ENCODE measurements around the gene ME2. TPM values are rescaled to one million over a fixed set of nuclear protein-coding genes. Genes with fewer than 3 reads are reported as not detected.

Gene ME2
- total RNA-seq, 2 donors from 2014 or later = 72.8 to 74.4 TPM

DNA sequence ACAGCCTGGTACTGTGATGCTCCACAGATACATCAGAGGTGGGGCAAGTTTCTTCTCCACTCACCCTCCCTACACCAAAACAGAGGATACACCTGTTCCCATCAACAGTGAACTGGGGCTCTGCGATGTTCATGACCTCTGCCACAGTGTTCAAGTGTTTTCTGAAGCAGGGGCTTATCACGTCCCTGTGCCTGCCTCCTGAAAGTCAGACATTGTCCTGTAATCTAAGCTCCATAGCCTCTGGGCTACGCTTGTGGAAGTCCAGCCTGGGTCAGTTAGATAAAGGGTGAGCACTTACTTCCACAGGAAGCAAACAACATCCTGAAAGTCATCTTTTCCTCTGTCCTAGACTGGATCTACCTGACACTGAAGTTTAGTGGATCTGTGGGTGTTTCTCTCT lies 38.9 kb upstream of the ME2 start:
- no peaks in the 10 kb centered on the region for H3K9me3 ChIP-seq (ENCODE audit: control insufficient read depth, low read length)
- Mint-ChIP-seq H3K36me3 (ENCODE audit: low read depth) (no peaks in the 10 kb centered on the region), H3K4me1 (peaks cover 9% of the 10 kb centered on the region), H3K4me3 (no peak overlapping the region), H3K27me3 (ENCODE audit: insufficient read depth) (no peaks in the 10 kb centered on the region), H3K9me3 (no peaks in the 10 kb centered on the region), H3K27ac (no peak overlapping the region)
- H3K4me3 ChIP-seq (ENCODE audit: low read length) = no peak overlapping the region
- H3K4me1 ChIP-seq (ENCODE audit: control insufficient read depth, insufficient read depth, low read length) = peaks cover 4% of the 10 kb centered on the region
- 88 to 100% methylated on average over 1 to 3 of the region's 3 CpGs for WGBS, 2 experiments (ENCODE audit: insufficient coverage in 1 of 2, insufficient read length in 1 of 2)
- no peaks in the 10 kb centered on the region for H3K27me3 ChIP-seq (ENCODE audit: control insufficient read depth, insufficient read depth, low read length, poor library complexity, severe bottlenecking)
- no peaks in the 10 kb centered on the region for H3K36me3 ChIP-seq (ENCODE audit: control insufficient read depth, insufficient read depth, low read length)
- H3K9ac ChIP-seq (ENCODE audit: extremely low read depth, low read length, poor library complexity, severe bottlenecking) = no peak overlapping the region
- H3K27ac ChIP-seq (ENCODE audit: low read depth, low read length) = no peak overlapping the region
- no peak for DNase-seq
- TF ChIP-seq, protein P1, sequence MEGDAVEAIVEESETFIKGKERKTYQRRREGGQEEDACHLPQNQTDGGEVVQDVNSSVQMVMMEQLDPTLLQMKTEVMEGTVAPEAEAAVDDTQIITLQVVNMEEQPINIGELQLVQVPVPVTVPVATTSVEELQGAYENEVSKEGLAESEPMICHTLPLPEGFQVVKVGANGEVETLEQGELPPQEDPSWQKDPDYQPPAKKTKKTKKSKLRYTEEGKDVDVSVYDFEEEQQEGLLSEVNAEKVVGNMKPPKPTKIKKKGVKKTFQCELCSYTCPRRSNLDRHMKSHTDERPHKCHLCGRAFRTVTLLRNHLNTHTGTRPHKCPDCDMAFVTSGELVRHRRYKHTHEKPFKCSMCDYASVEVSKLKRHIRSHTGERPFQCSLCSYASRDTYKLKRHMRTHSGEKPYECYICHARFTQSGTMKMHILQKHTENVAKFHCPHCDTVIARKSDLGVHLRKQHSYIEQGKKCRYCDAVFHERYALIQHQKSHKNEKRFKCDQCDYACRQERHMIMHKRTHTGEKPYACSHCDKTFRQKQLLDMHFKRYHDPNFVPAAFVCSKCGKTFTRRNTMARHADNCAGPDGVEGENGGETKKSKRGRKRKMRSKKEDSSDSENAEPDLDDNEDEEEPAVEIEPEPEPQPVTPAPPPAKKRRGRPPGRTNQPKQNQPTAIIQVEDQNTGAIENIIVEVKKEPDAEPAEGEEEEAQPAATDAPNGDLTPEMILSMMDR (conservative IDR thresholded peaks at IDR 0.05) = no peak

- 50 to 63% methylated on average over 1 of the region's 1 CpG for WGBS, 2 experiments (ENCODE audit: insufficient coverage in 1 of 2, insufficient read length in 1 of 2)
- TF ChIP-seq, protein P1 (conservative IDR thresholded peaks at IDR 0.05) = no peak
These were observed 36.1 kb upstream of the ME2 start for GRCh38 chr18:50842846-50843245.

GRCh38 chr18:50844554-50844953 lies 34.4 kb upstream of the ME2 start:
- H3K4me1 Mint-ChIP-seq = peaks cover 9% of the 10 kb centered on the region
- DNase-seq = no peak
- H3K27me3 Mint-ChIP-seq (ENCODE audit: insufficient read depth) = no peaks in the 10 kb centered on the region
- Histone ChIP-seq H3K4me1 (ENCODE audit: control insufficient read depth, insufficient read depth, low read length) (peaks cover 4% of the 10 kb centered on the region), H3K36me3 (ENCODE audit: control insufficient read depth, insufficient read depth, low read length) (no peaks in the 10 kb centered on the region), H3K27me3 (ENCODE audit: control insufficient read depth, insufficient read depth, low read length, poor library complexity, severe bottlenecking) (no peaks in the 10 kb centered on the region), H3K9ac (ENCODE audit: extremely low read depth, low read length, poor library complexity, severe bottlenecking) (no peak overlapping the region), H3K27ac (ENCODE audit: low read depth, low read length) (no peak overlapping the region), H3K4me3 (ENCODE audit: low read length) (no peak overlapping the region), H3K9me3 (ENCODE audit: control insufficient read depth, low read length) (no peaks in the 10 kb centered on the region)
- no peak overlapping the region for H3K27ac Mint-ChIP-seq
- TF ChIP-seq, protein P1 (conservative IDR thresholded peaks at IDR 0.05) = no peak
- no peaks in the 10 kb centered on the region for H3K36me3 Mint-ChIP-seq (ENCODE audit: low read depth)
- no peak overlapping the region for H3K4me3 Mint-ChIP-seq
- no peaks in the 10 kb centered on the region for H3K9me3 Mint-ChIP-seq
- 92 to 100% methylated on average over 4 to 5 of the region's 6 CpGs for WGBS, 2 experiments (ENCODE audit: insufficient coverage in 1 of 2, insufficient read length in 1 of 2)

More at GRCh38 chr18:50842846-50843245, 36.1 kb upstream of the ME2 start:
- DNase-seq = no peak
- no peak overlapping the region for H3K27ac ChIP-seq (ENCODE audit: low read depth, low read length)
- no peak overlapping the region for H3K4me3 ChIP-seq (ENCODE audit: low read length)
- no peaks in the 10 kb centered on the region for H3K9me3 ChIP-seq (ENCODE audit: control insufficient read depth, low read length)
- Mint-ChIP-seq H3K9me3 (no peaks in the 10 kb centered on the region), H3K27ac (no peak overlapping the region), H3K27me3 (ENCODE audit: insufficient read depth) (no peaks in the 10 kb centered on the region), H3K36me3 (ENCODE audit: low read depth) (no peaks in the 10 kb centered on the region), H3K4me3 (no peak overlapping the region), H3K4me1 (peaks cover 9% of the 10 kb centered on the region)
- H3K27me3 ChIP-seq (ENCODE audit: control insufficient read depth, insufficient read depth, low read length, poor library complexity, severe bottlenecking) = no peaks in the 10 kb centered on the region
- H3K4me1 ChIP-seq (ENCODE audit: control insufficient read depth, insufficient read depth, low read length) = peaks cover 4% of the 10 kb centered on the region
- no peaks in the 10 kb centered on the region for H3K36me3 ChIP-seq (ENCODE audit: control insufficient read depth, insufficient read depth, low read length)
- H3K9ac ChIP-seq (ENCODE audit: extremely low read depth, low read length, poor library complexity, severe bottlenecking) = no peak overlapping the region
